HG03175 (cell line): ENCODE data around the gene CTNNA2.

Experiments
- ATAC-seq: cut with Tn5 transposase; IDR thresholded peaks from one replicate; pipeline ENCODE4 v1.9.1; 2021; ENCODE audit warnings: mild to moderate bottlenecking, moderate library complexity; ENCODE audit not compliant: unreplicated experiment

CTNNA2 gene

DNA sequence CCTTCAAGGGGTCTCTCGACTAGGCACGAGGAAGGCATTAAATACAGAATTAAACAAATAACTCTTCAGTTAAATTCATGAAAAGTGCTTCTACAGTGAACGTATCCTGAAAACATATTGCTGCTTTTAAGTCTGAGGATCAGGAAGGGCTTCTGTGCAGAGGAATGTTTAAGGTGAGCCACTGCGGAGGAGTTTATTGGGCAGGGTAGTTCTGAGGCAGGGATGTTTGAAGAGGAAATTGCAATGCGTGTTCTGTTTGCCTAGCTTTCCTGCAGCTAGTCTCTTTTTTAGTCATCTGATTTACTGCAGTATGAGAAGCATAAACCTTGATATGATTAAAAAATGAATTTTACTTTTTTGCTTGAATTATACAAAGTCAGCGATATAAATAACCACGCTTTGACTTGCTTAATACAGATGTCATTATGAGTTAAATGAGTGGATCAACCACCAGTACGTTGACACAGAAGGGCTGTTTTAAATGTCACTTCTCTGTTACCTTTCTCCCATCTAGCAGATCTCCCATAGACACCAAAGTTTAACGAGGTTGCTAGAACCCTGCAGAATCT is 98.7 kb downstream of the CTNNA2 start:
- no peak for ATAC-seq

- no peak for ATAC-seq
These were observed 100.1 kb downstream of the CTNNA2 start for GRCh38 chr2:79612999-79613398.

GRCh38 chr2:79619442-79619841 is 106.6 kb downstream of the CTNNA2 start:
- no peak for ATAC-seq

- no peak for ATAC-seq
These were observed 107.1 kb downstream of the CTNNA2 start for GRCh38 chr2:79619976-79620375.

DNA sequence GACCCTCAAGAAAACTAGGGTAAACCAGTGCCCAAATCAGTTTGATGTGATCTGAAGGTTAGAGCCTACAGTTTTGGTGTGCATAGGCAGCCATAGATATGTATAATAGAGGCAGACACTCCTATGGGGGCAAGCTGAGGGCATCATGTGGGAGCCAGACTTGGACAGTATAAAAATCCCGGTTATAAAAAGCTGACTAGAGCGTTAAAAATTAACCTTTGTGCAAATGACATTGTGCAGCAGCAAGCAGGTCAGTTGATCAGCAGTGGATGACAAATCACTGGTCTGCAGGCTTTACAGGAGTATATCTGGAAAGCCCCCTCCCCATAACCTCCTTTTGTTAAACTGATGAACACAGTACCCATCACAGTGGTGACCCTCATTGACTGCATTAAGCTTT is 107.8 kb downstream of the CTNNA2 start:
- ATAC-seq, result no peak

GRCh38 chr2:79621252-79621651 is 108.4 kb downstream of the CTNNA2 start:
- no peak for ATAC-seq

GRCh38 chr2:79621755-79622154 is 108.9 kb downstream of the CTNNA2 start:
- no peak for ATAC-seq

GRCh38 chr2:79622508-79622907 is 109.7 kb downstream of the CTNNA2 start:
- no peak for ATAC-seq

DNA sequence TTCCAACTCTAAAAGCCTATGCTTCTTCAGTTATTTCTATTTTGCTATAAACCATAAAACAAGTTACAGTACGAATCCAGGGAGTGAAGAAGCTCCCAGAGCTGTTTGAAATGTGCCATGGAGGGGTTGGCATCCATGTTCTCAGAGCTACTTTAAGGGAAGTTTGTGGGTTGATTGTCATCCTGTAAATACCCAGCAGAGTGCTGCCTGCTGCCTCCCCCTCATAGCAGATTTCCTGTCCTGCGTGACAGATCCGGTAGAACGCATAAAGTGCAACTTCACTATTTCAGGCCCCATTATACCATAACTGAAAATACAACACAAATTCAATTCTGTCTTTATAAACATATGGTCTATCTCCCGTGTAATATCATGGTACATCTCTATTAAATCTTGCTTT is 114.4 kb downstream of the CTNNA2 start:
- ATAC-seq, result no peak

DNA sequence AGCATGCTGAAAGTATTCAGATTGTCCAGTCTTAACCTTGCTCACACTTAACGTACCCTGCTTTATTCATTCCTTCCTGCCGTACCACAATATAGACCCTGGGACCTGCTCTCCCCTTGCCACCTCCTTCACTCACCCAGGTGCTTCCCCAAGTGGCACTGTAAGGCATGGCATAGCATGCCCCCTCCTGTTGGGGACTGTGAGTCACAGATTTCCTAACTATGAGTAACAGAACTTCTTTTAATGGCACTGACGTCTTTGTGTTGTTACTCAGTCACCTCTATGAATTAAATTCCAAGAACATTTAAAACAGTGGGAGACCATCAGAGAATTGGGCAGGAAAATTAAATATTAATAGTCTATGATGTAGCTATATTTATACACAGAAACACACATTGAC is 117.2 kb downstream of the CTNNA2 start:
- ATAC-seq, result no peak

DNA sequence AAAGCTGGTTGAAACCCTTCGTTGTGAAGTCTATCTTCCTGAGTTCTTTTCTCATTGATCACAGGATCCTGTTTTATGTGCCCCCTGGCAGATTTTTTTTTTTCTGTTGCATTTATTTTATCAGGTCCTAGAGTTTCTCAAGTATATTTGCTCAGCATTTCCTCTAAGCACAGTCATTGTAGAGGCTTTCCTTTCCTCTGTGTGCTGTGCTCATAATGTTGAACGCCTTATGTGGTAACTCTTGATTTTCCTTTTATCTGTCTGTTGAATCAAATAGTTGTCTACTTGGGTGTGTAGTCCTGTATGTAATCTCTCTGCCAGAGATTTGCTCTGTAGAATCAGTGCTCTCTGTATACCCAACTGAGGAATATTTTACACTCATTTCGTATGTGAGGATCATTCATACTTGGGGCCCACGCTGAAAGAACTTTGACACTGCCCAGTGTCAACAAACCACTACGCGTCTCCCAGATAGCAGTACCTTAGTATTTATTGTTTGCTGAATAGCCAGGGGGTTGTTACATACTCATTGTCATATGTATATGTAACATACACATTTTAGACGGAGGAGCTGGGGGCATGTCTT is 118.2 kb downstream of the CTNNA2 start:
- ATAC-seq, result no peak

- ATAC-seq, result no peak
These were observed 125.6 kb downstream of the CTNNA2 start for GRCh38 chr2:79638410-79638809.

DNA sequence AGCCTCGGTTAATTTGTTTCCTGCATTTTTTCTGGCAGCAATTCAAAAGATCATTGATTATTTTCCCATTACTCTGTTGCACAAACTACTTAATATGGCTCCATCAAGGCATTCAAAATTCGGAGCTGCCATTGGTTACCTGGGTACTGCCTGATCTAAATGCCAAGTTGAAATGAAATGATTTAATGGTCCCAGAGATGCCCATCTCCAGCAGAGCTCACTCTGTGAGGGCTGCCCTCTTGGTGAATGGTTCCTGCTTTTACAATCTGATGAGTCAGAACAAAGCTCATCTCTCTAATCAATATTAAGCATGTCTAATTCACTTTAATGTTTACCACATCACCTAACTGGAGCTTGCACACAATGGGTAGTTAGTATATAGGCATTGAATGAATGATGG is 126.1 kb downstream of the CTNNA2 start:
- ATAC-seq, result no peak

GRCh38 chr2:79640001-79640400 is 127.2 kb downstream of the CTNNA2 start:
- no peak for ATAC-seq

DNA sequence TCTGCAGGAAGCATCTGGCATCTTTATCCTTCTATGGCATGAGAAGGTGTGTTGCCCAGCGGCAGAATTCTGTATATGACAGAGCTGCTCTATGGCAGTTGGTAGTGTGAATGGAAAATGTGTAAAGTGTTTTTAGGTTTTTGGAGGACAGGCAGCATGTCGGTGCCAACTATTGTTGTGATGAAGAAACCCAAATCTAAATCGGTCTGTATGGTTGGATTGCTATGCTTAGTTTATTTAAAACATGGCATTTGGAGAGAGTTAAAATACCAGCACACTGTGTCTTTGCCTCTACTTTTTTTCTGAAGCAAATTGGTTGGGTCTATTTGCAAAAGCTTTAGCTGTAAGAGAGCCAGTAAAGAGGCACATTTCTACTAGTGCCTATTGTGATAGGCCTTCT is 136.7 kb downstream of the CTNNA2 start:
- ATAC-seq, result no peak

GRCh38 chr2:79660557-79660956 is 147.7 kb downstream of the CTNNA2 start:
- ATAC-seq, result no peak

GRCh38 chr2:79665091-79665490 is 152.2 kb downstream of the CTNNA2 start:
- no peak for ATAC-seq

- ATAC-seq, result no peak
These were observed 153.6 kb downstream of the CTNNA2 start for GRCh38 chr2:79666430-79666829.

GRCh38 chr2:79669714-79670113 is 156.9 kb downstream of the CTNNA2 start:
- no peak for ATAC-seq

DNA sequence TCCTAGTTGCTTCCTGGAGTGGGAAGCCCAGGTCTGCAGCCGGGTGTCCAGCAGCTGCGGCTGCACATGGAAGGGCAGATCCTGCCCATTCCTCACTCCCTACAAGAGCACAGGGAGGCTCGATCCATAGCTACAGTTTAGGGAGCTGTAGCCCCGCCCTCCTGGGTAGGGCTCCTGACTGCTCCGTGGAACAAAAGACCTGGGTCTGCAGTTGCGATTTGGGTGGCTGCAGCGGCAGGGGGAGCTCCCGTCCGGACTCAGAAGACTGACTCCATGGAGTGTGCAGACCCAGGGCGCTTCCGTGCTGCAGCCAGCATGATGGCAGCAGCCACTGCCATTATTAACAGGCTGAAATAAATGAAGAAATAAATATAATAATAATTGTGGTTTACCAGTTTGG is 157.3 kb downstream of the CTNNA2 start:
- no peak for ATAC-seq

DNA sequence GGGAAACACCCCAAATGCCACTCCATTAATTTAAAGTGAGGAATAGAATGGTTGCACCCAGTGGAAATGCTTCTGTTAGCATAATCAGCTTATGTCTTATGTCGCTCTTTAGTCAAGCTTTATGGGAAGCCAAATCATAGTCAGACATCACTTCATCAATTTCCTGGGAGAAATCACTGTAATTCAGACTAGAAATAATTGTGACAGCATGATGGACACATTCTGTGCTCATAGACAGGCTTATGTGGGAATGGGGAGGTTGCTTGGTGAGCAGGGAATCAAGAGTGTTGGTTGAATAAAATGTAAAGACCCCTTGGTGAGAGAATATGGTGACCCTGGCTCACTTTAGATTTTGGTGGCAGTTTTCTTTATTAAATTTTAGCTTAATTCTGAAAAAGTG is 174.0 kb downstream of the CTNNA2 start:
- no peak for ATAC-seq

DNA sequence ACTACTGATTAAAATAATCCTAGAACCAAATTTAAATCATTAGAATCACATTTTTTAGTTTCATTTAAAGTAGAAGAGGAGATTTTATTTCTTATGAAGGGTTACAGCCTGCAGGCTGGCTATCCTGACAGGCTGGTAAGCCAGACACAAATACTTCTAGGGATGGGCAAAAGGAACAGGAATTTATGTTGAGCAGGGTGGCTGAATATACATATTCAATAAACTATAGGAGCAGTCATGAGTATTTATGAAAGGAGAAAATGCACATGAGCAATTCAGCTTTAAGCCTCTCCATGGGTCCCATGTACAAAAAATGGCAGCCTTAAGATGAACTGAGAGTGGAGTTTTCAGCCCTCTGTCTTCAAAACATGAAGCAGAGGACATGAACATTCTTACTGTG is 182.4 kb downstream of the CTNNA2 start:
- ATAC-seq, result no peak

DNA sequence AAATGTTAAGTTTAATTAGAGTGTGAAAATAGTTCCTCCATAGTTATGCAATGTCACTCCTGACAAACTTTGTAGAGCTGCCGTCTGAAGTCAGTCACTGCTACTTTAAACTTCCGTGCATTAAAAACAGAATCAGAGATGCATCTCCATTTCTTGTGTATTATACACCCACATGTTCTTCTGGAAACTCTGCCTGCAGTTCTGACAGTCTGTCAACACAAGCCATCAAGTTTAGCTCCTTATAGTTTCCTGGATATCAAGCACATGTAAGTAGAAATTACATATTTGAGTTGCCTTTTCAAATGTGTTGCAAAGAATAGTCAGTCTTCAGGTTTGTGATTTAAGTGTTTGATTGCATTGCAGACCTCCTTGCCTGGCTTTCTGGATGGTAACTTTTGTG is 184.3 kb downstream of the CTNNA2 start:
- no peak for ATAC-seq
